Neuronal stem cell (in vitro differentiated cells): ENCODE data around the gene INKA2.

Source experiments
- DNase-seq: peaks from one replicate; pipeline ENCODE4 v3.0.0-alpha.2; 2013; ENCODE audit warnings: low spot score
- H2AFZ ChIP-seq: one replicate; pipeline ENCODE4 v1.6.1; 2013; ENCODE audit warnings: mild to moderate bottlenecking, low read length, inconsistent platforms
- H2AK5ac ChIP-seq: 2 replicates; pipeline ENCODE4 v1.6.1; 2013; ENCODE audit warnings: low read depth, mild to moderate bottlenecking, inconsistent platforms, low read length, moderate library complexity, mixed read lengths
- H2BK120ac ChIP-seq: 2 replicates; pipeline ENCODE4 v1.6.1; 2013; ENCODE audit warnings: low read depth, mild to moderate bottlenecking, inconsistent platforms, low read length, moderate library complexity, mixed read lengths
- H2BK12ac ChIP-seq: one replicate; pipeline ENCODE4 v1.6.1; 2013; ENCODE audit warnings: low read length, inconsistent platforms
- H2BK15ac ChIP-seq: 2 replicates; pipeline ENCODE4 v1.6.1; 2013; ENCODE audit warnings: mild to moderate bottlenecking, low read length, inconsistent platforms, mixed read lengths
- H2BK5ac ChIP-seq: one replicate; pipeline ENCODE4 v1.6.1; 2013; ENCODE audit warnings: inconsistent platforms, mild to moderate bottlenecking, low read length, moderate library complexity
- H3K14ac ChIP-seq: one replicate; pipeline ENCODE4 v1.6.1; 2013; ENCODE audit warnings: low read length, inconsistent platforms
- H3K18ac ChIP-seq: 2 replicates; pipeline ENCODE4 v1.6.1; 2013; ENCODE audit warnings: low read length, inconsistent platforms
- H3K23ac ChIP-seq: 2 replicates; pipeline ENCODE4 v1.6.1; 2013; ENCODE audit warnings: low read depth, mild to moderate bottlenecking, mixed read lengths, low read length, inconsistent platforms; ENCODE audit not compliant: poor library complexity
- H3K27ac ChIP-seq: replicated peaks from 3 replicates; pipeline ENCODE4 v1.5.1; 2013; ENCODE audit warnings: low read length, inconsistent platforms
- H3K27me3 ChIP-seq, 3 experiments: 2 replicates each; pipeline ENCODE4 v1.6.1; 2013; ENCODE audit warnings: low read length in 3 of 3, mild to moderate bottlenecking in 2 of 3, inconsistent platforms in 1 of 3, low read depth in 1 of 3, mixed read lengths in 1 of 3, moderate library complexity in 1 of 3; ENCODE audit not compliant: control insufficient read depth in 3 of 3, insufficient read depth in 3 of 3
- H3K36me3 ChIP-seq, 2 donors: replicated peaks in 1 of 2; 2 replicates each; pipeline ENCODE4 v1.6.1; 2013; ENCODE audit warnings: low read length in 2 of 2; ENCODE audit not compliant: control insufficient read depth in 2 of 2, insufficient read depth in 2 of 2
- H3K4ac ChIP-seq: 2 replicates; pipeline ENCODE4 v1.6.1; 2013; ENCODE audit warnings: inconsistent platforms, mild to moderate bottlenecking, low read length, moderate library complexity
- H3K4me1 ChIP-seq, 2 donors: 1 replicate in 1 of 2; 2 replicates in 1 of 2; pipeline ENCODE4 v1.6.1; 2013; ENCODE audit warnings: low read length in 2 of 2, low read depth in 1 of 2; ENCODE audit not compliant: control insufficient read depth in 2 of 2, insufficient read depth in 1 of 2
- H3K4me2 ChIP-seq: one replicate; pipeline ENCODE4 v1.6.1; 2013; ENCODE audit warnings: mild to moderate bottlenecking, low read length, inconsistent platforms; ENCODE audit not compliant: insufficient read depth, poor library complexity, severe bottlenecking
- H3K4me3 ChIP-seq, 2 donors: 2 replicates each; pipeline ENCODE4 v1.5.1; 2013; ENCODE audit warnings: low read length in 2 of 2, mild to moderate bottlenecking in 2 of 2, inconsistent platforms in 1 of 2, moderate library complexity in 1 of 2
- H3K79me1 ChIP-seq: one replicate; pipeline ENCODE4 v1.6.1; 2013; ENCODE audit warnings: low read depth, mild to moderate bottlenecking, inconsistent platforms, low read length, moderate library complexity
- H3K9ac ChIP-seq: one replicate; pipeline ENCODE4 v1.6.1; 2013; ENCODE audit warnings: mild to moderate bottlenecking, low read depth, low read length, inconsistent platforms; ENCODE audit not compliant: poor library complexity
- H3K9me3 ChIP-seq, 2 donors: replicated peaks in 1 of 2; 2 replicates each; pipeline versions ENCODE3 to v1.6.1; 2013; ENCODE audit warnings: low read length in 2 of 2, mild to moderate bottlenecking in 2 of 2, inconsistent platforms in 1 of 2, low read depth in 1 of 2, mixed read lengths in 1 of 2, moderate library complexity in 1 of 2; ENCODE audit not compliant: control insufficient read depth in 2 of 2, insufficient read depth in 1 of 2
- H4K8ac ChIP-seq: one replicate; pipeline ENCODE4 v1.6.1; 2013; ENCODE audit warnings: low read depth, mild to moderate bottlenecking, inconsistent platforms, low read length, moderate library complexity
- H4K91ac ChIP-seq: one replicate; pipeline ENCODE4 v1.6.1; 2013; ENCODE audit warnings: low read length, low read depth, mild to moderate bottlenecking, inconsistent platforms; ENCODE audit not compliant: poor library complexity
- WGBS, 2 donors: extraction: QIAGEN DNeasy Blood & Tissue Kit; methylation state at CpG; one replicate each; pipeline ENCODE4 v1.1.7; 2013; ENCODE audit warnings: missing lambda C conversion rate in 2 of 2, mixed read lengths in 1 of 2; ENCODE audit not compliant: insufficient read length in 2 of 2, insufficient replicate concordance in 1 of 2; ENCODE audit errors: extremely low coverage in 2 of 2; 5-methylcytosine and 5-hydroxymethylcytosine counted together

Gene INKA2

GRCh38 chr1:111751906-111752575, 12.8 kb upstream of the INKA2 start:
- no peak overlapping the region for H3K23ac ChIP-seq

GRCh38 chr1:111750856-111751255, 11.7 kb upstream of the INKA2 start:
- Histone ChIP-seq H2BK5ac (no peak overlapping the region), H3K14ac (no peak overlapping the region), H2BK120ac (no peak overlapping the region), H3K27ac (no peak overlapping the region), H3K4ac (no peak overlapping the region), H3K36me3 (no peaks in the 10 kb centered on the region), H2BK12ac (no peak overlapping the region), H2BK15ac (no peak overlapping the region), H3K4me2 (no peak overlapping the region), H3K4me3 (no peak overlapping the region), H3K27me3 (no peaks in the 10 kb centered on the region), H2AFZ (no peak overlapping the region), H3K4me1 (peaks cover 15 to 24% of the 10 kb centered on the region in 2 donors), H3K79me1 (no peaks in the 10 kb centered on the region), H3K23ac (no peak overlapping the region), H2AK5ac (no peak overlapping the region), H3K9me3 (no peaks in the 10 kb centered on the region), H4K8ac (no peak overlapping the region), H3K9ac (no peak overlapping the region), H4K91ac (no peak overlapping the region), H3K18ac (no peak overlapping the region)
- DNase-seq = no peak
- no CpG with 5 or more reads among the region's 2 CpGs for WGBS, 2 donors

More at GRCh38 chr1:111751906-111752575, 12.8 kb upstream of the INKA2 start:
- no peak overlapping the region for H2BK5ac ChIP-seq
- H3K4ac ChIP-seq = no peak overlapping the region
- H3K4me3 ChIP-seq = no peak overlapping the region
- no peak overlapping the region for H2AFZ ChIP-seq
- H2BK15ac ChIP-seq = no peak overlapping the region
- no peak overlapping the region for H4K91ac ChIP-seq
- H4K8ac ChIP-seq = no peak overlapping the region
- no peak overlapping the region for H3K14ac ChIP-seq
- no peak overlapping the region for H3K9ac ChIP-seq
- H2BK12ac ChIP-seq = no peak overlapping the region
- peaks cover 0 to 5% of the 10 kb centered on the region in 2 donors for H3K36me3 ChIP-seq
- H3K27me3 ChIP-seq = no peaks in the 10 kb centered on the region
- H3K79me1 ChIP-seq = no peaks in the 10 kb centered on the region
- H3K4me2 ChIP-seq = no peak overlapping the region
- no peak overlapping the region for H2BK120ac ChIP-seq
- no CpG with 5 or more reads among the region's 2 CpGs for WGBS, 2 donors
- H3K9me3 ChIP-seq = no peaks in the 10 kb centered on the region
- H3K18ac ChIP-seq = no peak overlapping the region
- no peak overlapping the region for H2AK5ac ChIP-seq
- H3K4me1 ChIP-seq = peaks cover 23 to 27% of the 10 kb centered on the region in 2 donors
- H3K27ac ChIP-seq = no peak overlapping the region
- DNase-seq = no peak

DNA sequence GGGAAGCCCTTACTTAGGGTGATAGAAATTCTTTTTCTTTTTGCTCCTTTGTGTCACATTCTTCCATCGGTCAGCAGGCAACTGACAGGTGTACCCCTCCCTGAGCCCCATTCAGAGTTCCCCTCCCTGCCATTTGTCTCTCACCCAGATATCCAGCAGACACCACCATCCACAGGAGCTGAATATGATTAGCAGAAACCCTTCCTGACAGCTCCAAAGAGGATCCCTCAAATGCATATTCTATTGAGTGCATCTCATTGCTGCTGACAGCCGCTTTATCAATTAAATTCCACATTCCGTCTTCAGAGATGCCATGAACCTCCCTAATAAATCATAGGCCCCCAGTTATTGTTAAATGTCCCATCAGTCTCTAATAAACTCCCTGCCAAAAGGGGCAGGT, 10.4 kb upstream of the INKA2 start:
- no peak overlapping the region for H2BK5ac ChIP-seq
- H2AK5ac ChIP-seq = no peak overlapping the region
- H3K18ac ChIP-seq = no peak overlapping the region
- no peak overlapping the region for H3K4me2 ChIP-seq
- H3K79me1 ChIP-seq = no peaks in the 10 kb centered on the region
- no peak overlapping the region for H2BK120ac ChIP-seq
- H3K9ac ChIP-seq = no peak overlapping the region
- no peaks in the 10 kb centered on the region for H3K27me3 ChIP-seq
- no peak overlapping the region for H3K27ac ChIP-seq
- H4K91ac ChIP-seq = no peak overlapping the region
- H3K4ac ChIP-seq = no peak overlapping the region
- H3K4me1 ChIP-seq = peaks cover 15 to 22% of the 10 kb centered on the region in 2 donors
- no peak overlapping the region for H3K4me3 ChIP-seq
- H3K14ac ChIP-seq = no peak overlapping the region
- H3K36me3 ChIP-seq = no peaks in the 10 kb centered on the region
- no peak for DNase-seq
- no peak overlapping the region for H2AFZ ChIP-seq
- H3K9me3 ChIP-seq = no peaks in the 10 kb centered on the region
- no peak overlapping the region for H2BK12ac ChIP-seq
- H2BK15ac ChIP-seq = no peak overlapping the region
- no peak overlapping the region for H3K23ac ChIP-seq
- H4K8ac ChIP-seq = no peak overlapping the region
- WGBS, 2 donors = no CpG with 5 or more reads among the region's 3 CpGs

GRCh38 chr1:111747947-111748346, 8.8 kb upstream of the INKA2 start:
- WGBS, 2 donors = no CpG with 5 or more reads among the region's 4 CpGs

More at GRCh38 chr1:111747947-111748346, 8.8 kb upstream of the INKA2 start:
- Histone ChIP-seq H2AFZ (no peak overlapping the region), H2AK5ac (no peak overlapping the region), H2BK15ac (no peak overlapping the region), H3K27ac (no peak overlapping the region), H3K4me3 (no peak overlapping the region), H2BK120ac (no peak overlapping the region), H4K8ac (no peak overlapping the region), H3K27me3 (peaks cover 0 to 2% (median 0%) of the 10 kb centered on the region in 3 experiments), H3K4ac (no peak overlapping the region), H4K91ac (no peak overlapping the region), H3K4me2 (no peak overlapping the region), H3K36me3 (no peaks in the 10 kb centered on the region), H3K18ac (no peak overlapping the region), H3K79me1 (no peaks in the 10 kb centered on the region), H2BK5ac (no peak overlapping the region), H3K4me1 (peaks cover 15 to 23% of the 10 kb centered on the region in 2 donors), H3K9ac (no peak overlapping the region), H3K14ac (no peak overlapping the region), H2BK12ac (no peak overlapping the region), H3K9me3 (no peaks in the 10 kb centered on the region), H3K23ac (no peak overlapping the region)
- no peak for DNase-seq
